Stomach (tissue), 4 donors: Measurements from ENCODE around the gene FHL2.

Experiments used
- EP300 ChIP-seq: sonication (generic); formaldehyde crosslinking; IDR thresholded peaks from one replicate; pipeline ENCODE4 v1.6.1; 2017; ENCODE audit warnings: antibody characterized with exemption
- POLR2A ChIP-seq, 4 donors: fragments of 450-650 bp; IDR thresholded peaks; one replicate each; pipeline ENCODE4 v1.6.1; 2016; ENCODE audit warnings: antibody characterized with exemption in 4 of 4, control low read depth in 2 of 4, mild to moderate bottlenecking in 1 of 4, moderate library complexity in 1 of 4
- TF ChIP-seq, protein P1 (sequence below), 7 experiments: fragments of 450-650 bp in 4 of 7; fragments of 200-600 bp in 3 of 7; sonication (generic) in 3 of 7; IDR thresholded peaks; one replicate each; pipeline ENCODE4 v1.5.1; 2016 to 2019; ENCODE audit warnings: antibody characterized with exemption in 7 of 7, control low read depth in 2 of 7, mild to moderate bottlenecking in 1 of 7

DNA sequence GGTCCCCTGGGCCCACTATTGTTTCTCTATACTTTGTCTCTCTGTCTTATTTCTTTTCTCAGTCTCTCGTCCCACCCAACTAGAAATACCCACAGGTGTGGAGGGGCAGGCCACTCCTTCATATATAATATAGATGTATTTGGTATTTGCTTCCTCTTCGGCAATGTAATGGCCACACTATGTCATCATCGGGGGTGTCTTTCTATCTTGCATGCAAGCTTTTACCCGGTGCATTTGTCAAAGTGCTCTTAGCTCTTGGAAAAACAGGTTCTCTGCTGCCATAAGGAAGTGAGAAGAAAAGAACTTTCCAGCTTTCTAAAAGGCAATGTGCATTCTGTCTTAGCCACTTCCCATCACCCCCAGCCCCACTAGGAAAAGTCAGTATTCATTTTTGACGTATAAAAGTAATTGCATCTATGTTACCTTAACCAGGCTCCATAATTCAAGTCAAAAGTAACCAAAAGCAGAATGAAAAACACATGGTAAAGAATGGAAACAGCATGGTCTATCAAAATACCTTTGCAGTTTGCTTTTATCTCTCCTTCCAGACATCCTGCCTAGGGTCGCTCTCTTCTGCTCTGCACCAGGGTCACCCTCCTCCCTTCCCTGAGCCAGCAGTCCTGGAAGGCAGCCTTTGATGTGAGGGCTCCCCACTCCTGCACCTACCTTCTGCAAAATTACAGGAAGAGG lies 27.2 kb upstream of the FHL2 start:
- TF ChIP-seq POLR2A (IDR thresholded peaks at IDR 0.05): no peak
- TF ChIP-seq, protein P1, sequence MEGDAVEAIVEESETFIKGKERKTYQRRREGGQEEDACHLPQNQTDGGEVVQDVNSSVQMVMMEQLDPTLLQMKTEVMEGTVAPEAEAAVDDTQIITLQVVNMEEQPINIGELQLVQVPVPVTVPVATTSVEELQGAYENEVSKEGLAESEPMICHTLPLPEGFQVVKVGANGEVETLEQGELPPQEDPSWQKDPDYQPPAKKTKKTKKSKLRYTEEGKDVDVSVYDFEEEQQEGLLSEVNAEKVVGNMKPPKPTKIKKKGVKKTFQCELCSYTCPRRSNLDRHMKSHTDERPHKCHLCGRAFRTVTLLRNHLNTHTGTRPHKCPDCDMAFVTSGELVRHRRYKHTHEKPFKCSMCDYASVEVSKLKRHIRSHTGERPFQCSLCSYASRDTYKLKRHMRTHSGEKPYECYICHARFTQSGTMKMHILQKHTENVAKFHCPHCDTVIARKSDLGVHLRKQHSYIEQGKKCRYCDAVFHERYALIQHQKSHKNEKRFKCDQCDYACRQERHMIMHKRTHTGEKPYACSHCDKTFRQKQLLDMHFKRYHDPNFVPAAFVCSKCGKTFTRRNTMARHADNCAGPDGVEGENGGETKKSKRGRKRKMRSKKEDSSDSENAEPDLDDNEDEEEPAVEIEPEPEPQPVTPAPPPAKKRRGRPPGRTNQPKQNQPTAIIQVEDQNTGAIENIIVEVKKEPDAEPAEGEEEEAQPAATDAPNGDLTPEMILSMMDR (IDR thresholded peaks at IDR 0.05): no peak
- TF ChIP-seq EP300: no peak
